ENCODE data around the gene ZDBF2.

DNA sequence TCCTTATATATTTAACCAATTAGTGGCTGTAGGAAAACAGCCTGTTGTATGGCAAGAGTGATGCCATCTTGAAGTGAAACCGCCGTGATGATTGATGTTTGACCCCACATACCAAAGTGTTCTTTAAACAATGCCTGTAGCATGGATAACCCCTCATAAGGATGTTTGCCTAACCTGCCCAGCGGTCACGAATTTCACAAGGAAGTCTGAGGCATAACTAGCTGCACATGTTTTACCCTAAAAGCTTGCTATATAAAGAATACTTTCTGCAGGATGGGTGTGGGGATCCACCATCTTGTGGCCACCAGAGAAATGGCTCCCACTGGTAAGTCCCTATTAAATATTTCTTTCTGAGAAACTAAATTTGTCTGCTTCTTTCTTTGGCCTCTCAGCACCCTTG, 68.7 kb downstream of the ZDBF2 start:
- TF ChIP-seq, protein P1, sequence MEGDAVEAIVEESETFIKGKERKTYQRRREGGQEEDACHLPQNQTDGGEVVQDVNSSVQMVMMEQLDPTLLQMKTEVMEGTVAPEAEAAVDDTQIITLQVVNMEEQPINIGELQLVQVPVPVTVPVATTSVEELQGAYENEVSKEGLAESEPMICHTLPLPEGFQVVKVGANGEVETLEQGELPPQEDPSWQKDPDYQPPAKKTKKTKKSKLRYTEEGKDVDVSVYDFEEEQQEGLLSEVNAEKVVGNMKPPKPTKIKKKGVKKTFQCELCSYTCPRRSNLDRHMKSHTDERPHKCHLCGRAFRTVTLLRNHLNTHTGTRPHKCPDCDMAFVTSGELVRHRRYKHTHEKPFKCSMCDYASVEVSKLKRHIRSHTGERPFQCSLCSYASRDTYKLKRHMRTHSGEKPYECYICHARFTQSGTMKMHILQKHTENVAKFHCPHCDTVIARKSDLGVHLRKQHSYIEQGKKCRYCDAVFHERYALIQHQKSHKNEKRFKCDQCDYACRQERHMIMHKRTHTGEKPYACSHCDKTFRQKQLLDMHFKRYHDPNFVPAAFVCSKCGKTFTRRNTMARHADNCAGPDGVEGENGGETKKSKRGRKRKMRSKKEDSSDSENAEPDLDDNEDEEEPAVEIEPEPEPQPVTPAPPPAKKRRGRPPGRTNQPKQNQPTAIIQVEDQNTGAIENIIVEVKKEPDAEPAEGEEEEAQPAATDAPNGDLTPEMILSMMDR (IDR thresholded peaks at IDR 0.05; ENCODE audit: low read depth, low read length), result no peak
- TF ChIP-seq POLR2A (IDR thresholded peaks at IDR 0.05; ENCODE audit: extremely low read depth, insufficient read length), result no peak
